ENCODE data around the gene PRR35.

Gene PRR35

GRCh38 chr16:586047-586644 lies 26.0 kb downstream of the PRR35 start:
- DNase-seq (ENCODE audit: low read depth, low spot score): no peak
- no peak for TF ChIP-seq CTCF (IDR thresholded peaks at IDR 0.05; ENCODE audit: low read depth, low read length)
- in situ Hi-C loops (cut with HindIII; ENCODE audit: low sequenced_read_pairs): no loop called here
- H3K4me3 ChIP-seq (ENCODE audit: low read depth, low read length): no peak overlapping the region

GRCh38 chr16:586645-587590 lies 26.7 kb downstream of the PRR35 start:
- no peak for TF ChIP-seq CTCF (IDR thresholded peaks at IDR 0.05; ENCODE audit: low read depth, low read length)
- no peak for DNase-seq (ENCODE audit: low read depth, low spot score)
- H3K4me3 ChIP-seq (ENCODE audit: low read depth, low read length): no peak overlapping the region
- in situ Hi-C loops (cut with HindIII; ENCODE audit: low sequenced_read_pairs): no loop called here

- peak; percentile 65 for DNase-seq (ENCODE audit: low read depth, low spot score)
- in situ Hi-C loops (cut with HindIII; ENCODE audit: low sequenced_read_pairs): no loop called here
- no peak for TF ChIP-seq CTCF (IDR thresholded peaks at IDR 0.05; ENCODE audit: low read depth, low read length)
- H3K4me3 ChIP-seq (ENCODE audit: low read depth, low read length): peak overlapping the region; percentile 72
These were observed 28.4 kb downstream of the PRR35 start for GRCh38 chr16:588639-588888.

GRCh38 chr16:588889-589657 lies 28.9 kb downstream of the PRR35 start:
- DNase-seq (ENCODE audit: low read depth, low spot score): peak; percentile 97
- in situ Hi-C loops (cut with HindIII; ENCODE audit: low sequenced_read_pairs): no loop called here
- TF ChIP-seq CTCF (IDR thresholded peaks at IDR 0.05; ENCODE audit: low read depth, low read length): no peak
- peak overlapping the region; percentile 72 for H3K4me3 ChIP-seq (ENCODE audit: low read depth, low read length)

GRCh38 chr16:589658-590187 lies 29.5 kb downstream of the PRR35 start, which contains the start of gene RAB40C:
Gene RAB40C (plus strand): TSS chr16:590066. CDS start chr16:590292, 226 bp downstream.
- in situ Hi-C loops (cut with HindIII; ENCODE audit: low sequenced_read_pairs): no loop called here
- H3K4me3 ChIP-seq (ENCODE audit: low read depth, low read length): peak within 1 kb of the TSS; percentile 81
- peak; percentile 99 for DNase-seq (ENCODE audit: low read depth, low spot score)
- TF ChIP-seq CTCF (IDR thresholded peaks at IDR 0.05; ENCODE audit: low read depth, low read length): no peak

- peak overlapping the region; percentile 81 for H3K4me3 ChIP-seq (ENCODE audit: low read depth, low read length)
- peak; percentile 41 for DNase-seq (ENCODE audit: low read depth, low spot score)
- in situ Hi-C loops (cut with HindIII; ENCODE audit: low sequenced_read_pairs): no loop called here
- no peak for TF ChIP-seq CTCF (IDR thresholded peaks at IDR 0.05; ENCODE audit: low read depth, low read length)
These were observed 30.1 kb downstream of the PRR35 start for GRCh38 chr16:590188-590814.
